GM21367 (cell line): Measurements from ENCODE around the gene AGBL4.

Experiments used
- ATAC-seq: cut with Tn5 transposase; IDR thresholded peaks from one replicate; pipeline ENCODE4 v1.9.1; 2021; ENCODE audit not compliant: unreplicated experiment

Gene AGBL4

DNA sequence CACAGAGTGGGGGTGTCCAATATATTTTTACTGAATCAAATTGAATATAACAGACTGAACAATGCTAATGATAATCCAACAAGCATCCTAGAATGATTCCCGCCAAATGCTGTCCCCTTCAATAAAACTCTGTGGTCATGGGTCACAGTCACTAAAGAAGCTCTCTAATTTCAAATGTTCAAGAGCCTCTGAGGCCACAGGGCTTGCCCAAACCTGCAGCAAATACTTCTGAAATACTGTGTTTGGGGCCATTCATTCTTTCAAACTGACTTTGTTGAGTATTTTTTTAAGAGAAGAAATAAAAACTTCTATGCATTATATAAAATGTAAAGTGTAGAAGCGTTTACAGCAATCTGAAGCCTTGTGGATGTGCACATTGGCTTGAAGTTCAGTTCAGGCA, 1239.5 kb downstream of the AGBL4 start:
- no peak for ATAC-seq

- ATAC-seq, result no peak
These were observed 1246.4 kb downstream of the AGBL4 start for GRCh38 chr1:48777219-48777895.

- ATAC-seq, result no peak
These were observed 1247.1 kb downstream of the AGBL4 start, which contains the start of gene BEND5 for GRCh38 chr1:48776393-48777218. Gene BEND5, minus strand, starts transcription at chr1:48776891. Its CDS starts 60 bp downstream, at chr1:48776831.

- no peak for ATAC-seq
These were observed 1247.8 kb downstream of the AGBL4 start for GRCh38 chr1:48775831-48776392.

DNA sequence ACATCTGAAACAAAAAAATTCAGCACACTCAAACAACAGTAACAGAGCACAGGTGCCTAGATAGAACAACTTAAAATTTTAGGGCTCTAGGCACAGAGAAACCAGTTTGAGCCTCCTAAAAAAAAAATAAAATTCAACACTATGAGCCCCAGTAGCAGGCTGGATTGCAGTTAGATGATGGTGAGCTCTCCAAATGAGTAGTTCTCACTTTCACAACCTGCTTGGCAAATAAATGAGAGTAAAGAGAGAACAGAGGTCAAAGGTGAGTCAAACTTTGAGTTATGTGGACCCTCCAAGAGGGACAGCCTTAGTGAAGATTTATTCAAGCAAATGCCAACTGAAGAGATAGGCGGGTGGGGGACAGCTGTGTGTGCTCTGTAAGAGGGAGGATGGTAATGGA, 1250.6 kb downstream of the AGBL4 start:
- ATAC-seq, result no peak

DNA sequence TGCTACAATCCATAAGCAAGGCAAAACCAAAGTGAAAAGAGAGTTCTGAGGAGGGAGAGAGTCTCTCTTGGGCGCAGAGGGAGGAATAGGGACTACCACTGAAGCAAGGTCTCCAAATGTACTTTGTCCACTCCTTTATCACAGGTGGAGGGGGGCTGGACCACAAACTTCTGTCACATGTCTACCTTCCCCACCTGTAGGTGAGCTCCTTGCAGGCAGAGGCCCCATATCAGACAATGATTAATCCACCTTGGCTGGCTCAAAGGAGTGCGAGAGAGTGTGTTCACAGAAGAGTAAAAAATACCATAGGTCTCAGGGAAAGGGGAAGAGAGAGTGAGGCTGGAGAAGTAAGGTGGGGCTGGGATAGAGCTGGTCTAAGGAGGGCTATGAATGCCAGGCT, 1251.5 kb downstream of the AGBL4 start:
- ATAC-seq, result no peak

- ATAC-seq, result no peak
These were observed 1252.2 kb downstream of the AGBL4 start for GRCh38 chr1:48771561-48771960.

- no peak for ATAC-seq
These were observed 1255.7 kb downstream of the AGBL4 start for GRCh38 chr1:48767975-48768510.

DNA sequence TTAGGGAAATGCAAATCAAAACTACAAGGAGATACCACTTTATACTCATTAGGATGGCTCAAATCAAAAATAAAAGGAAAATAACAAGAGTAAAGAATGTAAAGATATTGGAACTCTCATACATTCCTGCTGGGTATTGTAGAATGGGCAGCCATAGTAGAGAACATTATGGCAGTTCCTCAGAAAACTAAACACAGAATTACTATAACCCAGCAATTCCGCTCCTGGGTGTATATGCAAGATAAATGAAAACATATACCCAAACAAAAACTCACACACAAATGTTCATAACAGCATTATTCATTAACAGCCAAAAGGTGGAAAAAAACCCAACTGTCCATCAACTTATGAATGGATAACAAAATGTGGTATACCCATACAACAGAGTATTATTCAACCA, 1258.4 kb downstream of the AGBL4 start:
- ATAC-seq, result no peak

GRCh38 chr1:48761986-48762385, 1261.8 kb downstream of the AGBL4 start:
- ATAC-seq, result no peak

- no peak for ATAC-seq
These were observed 1262.3 kb downstream of the AGBL4 start for GRCh38 chr1:48761411-48761810.

GRCh38 chr1:48760857-48761256, 1262.9 kb downstream of the AGBL4 start:
- ATAC-seq, result no peak

DNA sequence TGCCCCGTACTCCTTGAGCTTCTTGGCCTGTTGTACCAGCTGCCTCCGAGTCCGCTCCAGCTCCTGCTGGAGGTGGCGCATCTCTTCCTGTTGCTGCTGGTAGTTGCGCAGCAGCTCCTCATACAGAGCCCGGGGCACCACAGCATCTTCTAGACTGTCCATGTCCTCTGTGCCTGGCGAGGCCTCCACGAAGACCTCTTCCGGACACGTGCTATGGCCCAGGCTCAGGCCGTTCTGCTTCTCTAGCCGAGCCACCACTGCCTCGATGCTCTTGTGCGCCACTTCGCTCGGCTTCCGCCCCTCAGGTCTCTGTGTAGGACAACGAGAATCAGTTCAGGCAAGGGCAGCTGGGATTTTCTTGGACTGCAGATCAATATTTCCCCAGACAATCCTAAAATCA, 1264.8 kb downstream of the AGBL4 start:
- ATAC-seq, result no peak

DNA sequence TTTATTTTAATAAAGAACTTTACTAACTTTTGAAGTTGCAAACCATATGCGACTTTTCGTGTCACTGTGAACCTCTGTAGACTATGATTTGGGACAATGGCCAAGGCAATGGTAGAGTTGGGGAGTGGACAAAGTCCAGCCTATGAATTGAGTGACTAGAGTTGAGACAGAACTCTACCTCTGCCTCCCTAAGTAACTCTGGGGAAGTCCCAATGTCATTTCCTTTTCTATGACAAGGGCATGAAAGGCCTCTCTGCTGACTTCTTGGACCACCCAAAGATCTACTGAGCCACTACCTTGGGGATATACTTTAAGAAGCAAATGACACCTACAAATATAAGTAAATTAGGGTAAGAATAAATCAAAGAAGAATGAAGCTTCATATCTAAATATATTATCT, 1266.4 kb downstream of the AGBL4 start:
- no peak for ATAC-seq

DNA sequence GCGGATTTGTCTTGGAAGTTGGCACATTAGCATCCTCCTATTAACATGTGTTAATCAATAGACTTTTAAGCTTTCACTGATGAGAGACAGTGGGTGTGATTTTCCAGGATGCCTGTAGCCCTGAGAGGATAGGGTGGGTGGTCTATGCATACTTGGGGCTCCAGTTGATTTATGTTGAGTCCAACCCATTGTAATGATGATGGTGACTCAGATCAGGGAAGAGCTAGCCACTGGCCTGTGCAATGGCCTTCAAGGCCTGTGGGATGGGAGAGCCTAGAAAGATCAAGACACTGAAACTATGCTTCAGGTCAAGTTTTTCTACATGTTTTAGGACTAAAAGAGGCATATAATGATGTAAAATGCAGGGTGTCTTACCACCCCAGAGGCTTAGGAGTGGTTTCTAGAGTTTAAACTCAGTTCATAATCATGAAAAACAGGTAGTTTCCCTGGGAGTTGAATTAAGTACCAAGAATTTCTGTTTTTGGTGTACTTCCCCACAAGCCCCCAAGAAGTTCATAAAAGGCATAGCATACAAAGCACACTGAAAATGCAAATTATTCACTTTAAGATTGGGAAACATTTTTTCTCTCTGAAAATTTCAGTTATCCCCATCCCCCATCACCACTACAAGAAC, 1267.0 kb downstream of the AGBL4 start:
- no peak for ATAC-seq

DNA sequence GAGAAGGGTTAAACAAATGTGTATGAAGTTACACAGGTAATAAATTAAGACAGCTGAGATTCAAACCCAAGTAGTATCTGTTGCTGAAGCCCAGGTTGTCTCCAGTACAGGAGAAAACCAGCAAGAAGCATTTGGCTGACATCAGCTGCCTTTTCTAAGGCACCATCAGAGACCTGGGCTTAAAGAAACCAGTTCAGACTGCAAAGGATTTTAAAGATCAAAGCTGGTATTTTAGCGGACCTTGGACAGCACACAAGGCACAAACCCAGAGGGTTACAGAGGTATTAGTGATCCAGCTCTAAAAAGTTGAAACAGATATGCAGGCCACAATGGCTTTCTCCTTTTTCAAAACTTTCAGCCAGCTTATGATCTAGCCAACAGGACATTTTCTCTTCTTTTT, 1270.5 kb downstream of the AGBL4 start:
- ATAC-seq, result no peak

DNA sequence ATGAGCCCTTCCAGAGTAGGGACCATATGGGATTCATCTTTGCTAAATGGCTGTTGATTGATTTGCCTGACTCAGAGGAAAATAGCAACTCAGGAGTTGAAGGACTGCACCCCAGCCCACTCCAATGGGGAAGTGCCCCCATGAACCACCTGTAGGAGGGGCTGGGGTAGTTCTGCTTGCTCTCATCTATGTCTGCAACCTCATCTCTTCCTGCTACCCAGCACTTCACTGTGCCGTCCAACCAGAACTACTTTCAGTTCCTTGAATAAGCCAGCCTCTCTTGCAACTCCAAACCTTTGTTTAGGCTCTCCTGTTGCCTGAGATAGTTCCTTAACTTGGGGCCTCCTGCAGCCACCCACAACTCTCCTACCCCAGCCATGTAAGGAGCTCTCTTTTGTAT, 1273.6 kb downstream of the AGBL4 start:
- peak; percentile 90 for ATAC-seq

DNA sequence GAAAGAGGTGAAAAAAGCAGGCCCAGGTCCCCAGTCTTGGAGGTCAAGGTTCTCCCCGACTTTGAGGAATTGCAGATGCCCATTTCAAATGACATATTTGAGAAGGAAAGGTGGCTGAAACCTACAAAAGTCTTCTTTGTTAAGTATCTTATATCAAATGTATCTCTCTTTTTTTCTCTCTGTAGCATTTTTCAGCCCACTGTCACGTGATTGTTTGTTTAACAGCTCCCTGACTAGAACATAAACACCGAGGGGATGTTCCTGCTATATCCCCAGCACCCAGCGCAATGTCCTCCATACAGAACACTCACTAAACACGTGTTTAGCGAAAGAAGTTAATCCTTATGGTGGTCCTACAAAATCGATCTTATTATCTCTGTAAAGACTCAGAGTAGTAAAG, 1274.7 kb downstream of the AGBL4 start:
- ATAC-seq, result no peak

- no peak for ATAC-seq
These were observed 1276.8 kb downstream of the AGBL4 start for GRCh38 chr1:48746906-48747305.

- ATAC-seq, result no peak
These were observed 1279.7 kb downstream of the AGBL4 start for GRCh38 chr1:48744032-48744431.

DNA sequence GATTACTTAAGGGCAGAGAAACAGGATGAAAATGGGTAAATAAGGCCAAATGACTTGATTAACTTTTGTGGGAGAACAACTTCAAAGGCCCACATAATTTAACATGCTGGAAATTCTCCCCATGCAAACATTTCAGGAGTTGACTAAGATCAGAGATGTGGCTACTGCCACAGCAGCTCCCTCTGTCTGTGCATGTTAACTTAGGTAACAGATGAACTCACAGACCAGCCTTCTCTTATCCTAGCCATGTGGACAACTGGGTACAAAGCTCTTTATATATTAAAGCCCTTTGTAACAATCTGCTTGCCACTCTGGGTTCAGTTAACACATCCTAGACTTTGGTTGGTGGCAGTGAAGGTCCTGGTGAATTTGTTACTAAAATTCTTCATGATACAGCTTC, 1280.3 kb downstream of the AGBL4 start:
- ATAC-seq, result no peak
